Calu3 (cell line): ENCODE measurements around the gene GRIP1. TPM values are rescaled to one million over a fixed set of nuclear protein-coding genes. Genes with fewer than 3 reads are reported as not detected.

Source experiments
- BruUV-seq: library from RNA; stranded (reverse); fragments of 400-500 nt; replicated peaks from 2 replicates; lab custom pipeline; 2021; lab: Mats Ljungman, UMichigan
- CTCF ChIA-PET: fragments of 300-600 bp; sonication (Branson Sonifier 250); formaldehyde crosslinking; loops from one replicate; lab custom pipeline; 2022; ENCODE audit warnings: antibody characterized with exemption; lab: Charles Lee
- DNase-seq: peaks from one replicate; pipeline ENCODE4 v3.0.0; 2022
- H3K27ac Mint-ChIP-seq: one replicate; pipeline ENCODE4 v1.8.0; 2022; ENCODE audit warnings: mixed read lengths; ENCODE audit not compliant: unreplicated experiment
- H3K27me3 Mint-ChIP-seq: one replicate; pipeline ENCODE4 v1.8.0; 2022; ENCODE audit warnings: mixed read lengths; ENCODE audit not compliant: unreplicated experiment
- H3K36me3 Mint-ChIP-seq: one replicate; pipeline ENCODE4 v1.8.0; 2022; ENCODE audit warnings: mild to moderate bottlenecking, moderate library complexity, mixed read lengths; ENCODE audit not compliant: insufficient read depth, unreplicated experiment
- H3K4me1 Mint-ChIP-seq: one replicate; pipeline ENCODE4 v1.8.0; 2022; ENCODE audit warnings: mild to moderate bottlenecking, low read depth, mixed read lengths; ENCODE audit not compliant: unreplicated experiment
- H3K4me3 Mint-ChIP-seq: one replicate; pipeline ENCODE4 v1.8.0; 2022; ENCODE audit warnings: mild to moderate bottlenecking, low read depth, moderate library complexity, mixed read lengths; ENCODE audit not compliant: unreplicated experiment
- H3K9me3 Mint-ChIP-seq: one replicate; pipeline ENCODE4 v1.8.0; 2022; ENCODE audit warnings: low read depth, mixed read lengths; ENCODE audit not compliant: unreplicated experiment
- intact Hi-C: fragments of 100-400 bp; cut with micrococcal nuclease; formaldehyde crosslinking; loops from one replicate; pipeline ENCODE4 v1.10.0; 2022; ENCODE audit not compliant: unreplicated experiment
- total RNA-seq: library from RNA; stranded (reverse); gene quantifications from 2 replicates; pipeline ENCODE4 v1.2.3, GENCODE V29; 2022
- TF ChIP-seq, protein P1 (sequence below): fragments of 200-600 bp; IDR thresholded peaks from one replicate; pipeline ENCODE4 v1.8.0; 2022; ENCODE audit warnings: antibody characterized with exemption; ENCODE audit not compliant: unreplicated experiment

The GRIP1 gene
- total RNA-seq, 1 experiment from 2014 or later = 47.4 TPM

DNA sequence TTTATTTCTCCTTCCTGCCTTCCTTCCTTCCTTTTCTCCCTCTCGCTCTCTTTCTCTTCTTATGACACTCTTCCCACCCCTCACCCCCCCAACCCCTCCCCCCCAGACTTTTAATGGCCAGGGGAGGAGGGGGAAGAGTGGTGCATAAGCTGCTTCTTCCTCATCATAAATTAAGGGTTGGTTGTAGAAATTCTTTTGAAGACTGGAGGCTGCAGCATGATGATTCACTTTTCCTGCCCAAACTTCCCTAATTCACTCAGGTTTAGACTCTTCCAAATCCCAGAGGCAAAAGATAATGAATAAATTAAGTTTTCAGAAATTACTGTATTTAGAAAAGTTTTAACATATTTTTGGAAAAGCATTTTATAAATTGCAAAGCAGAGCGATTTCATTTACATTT lies 58.2 kb downstream of the GRIP1 start:
- Mint-ChIP-seq H3K36me3 (no peaks in the 10 kb centered on the region), H3K9me3 (no peaks in the 10 kb centered on the region), H3K27me3 (no peaks in the 10 kb centered on the region), H3K4me3 (no peak overlapping the region), H3K4me1 (peaks cover 15% of the 10 kb centered on the region), H3K27ac (no peak overlapping the region)
- intact Hi-C loops = no loop called here
- TF ChIP-seq, protein P1, sequence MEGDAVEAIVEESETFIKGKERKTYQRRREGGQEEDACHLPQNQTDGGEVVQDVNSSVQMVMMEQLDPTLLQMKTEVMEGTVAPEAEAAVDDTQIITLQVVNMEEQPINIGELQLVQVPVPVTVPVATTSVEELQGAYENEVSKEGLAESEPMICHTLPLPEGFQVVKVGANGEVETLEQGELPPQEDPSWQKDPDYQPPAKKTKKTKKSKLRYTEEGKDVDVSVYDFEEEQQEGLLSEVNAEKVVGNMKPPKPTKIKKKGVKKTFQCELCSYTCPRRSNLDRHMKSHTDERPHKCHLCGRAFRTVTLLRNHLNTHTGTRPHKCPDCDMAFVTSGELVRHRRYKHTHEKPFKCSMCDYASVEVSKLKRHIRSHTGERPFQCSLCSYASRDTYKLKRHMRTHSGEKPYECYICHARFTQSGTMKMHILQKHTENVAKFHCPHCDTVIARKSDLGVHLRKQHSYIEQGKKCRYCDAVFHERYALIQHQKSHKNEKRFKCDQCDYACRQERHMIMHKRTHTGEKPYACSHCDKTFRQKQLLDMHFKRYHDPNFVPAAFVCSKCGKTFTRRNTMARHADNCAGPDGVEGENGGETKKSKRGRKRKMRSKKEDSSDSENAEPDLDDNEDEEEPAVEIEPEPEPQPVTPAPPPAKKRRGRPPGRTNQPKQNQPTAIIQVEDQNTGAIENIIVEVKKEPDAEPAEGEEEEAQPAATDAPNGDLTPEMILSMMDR = no peak
- BruUV-seq = no TSS peak
- CTCF ChIA-PET = interaction anchor here (1.1 kb wide), 1 partner anchor 648 kb away, joined by 3 read pairs; no protein-coding TSS in a partner anchor
- DNase-seq = no peak

DNA sequence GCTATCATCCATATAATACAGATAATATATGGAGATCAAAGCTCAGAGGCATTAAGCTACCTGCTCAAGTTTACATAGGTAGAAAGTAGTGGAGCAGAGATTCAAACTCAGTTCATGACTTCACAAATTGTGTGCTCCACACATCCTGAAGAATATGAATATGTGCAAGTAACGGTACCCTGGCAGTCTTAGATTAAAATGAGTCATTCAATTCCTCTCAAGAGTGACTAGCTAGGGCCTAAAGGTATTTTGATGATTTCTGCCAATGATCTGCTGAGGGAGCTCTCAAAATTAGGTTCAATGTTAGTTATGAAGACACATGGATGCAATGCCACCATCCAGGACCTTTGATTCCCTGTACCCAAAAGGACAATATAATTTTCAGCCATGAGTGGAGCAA lies 58.9 kb downstream of the GRIP1 start:
- CTCF ChIA-PET = interaction anchor here (1.1 kb wide), 1 partner anchor 648 kb away, joined by 3 read pairs; no protein-coding TSS in a partner anchor
- TF ChIP-seq, protein P1 = no peak
- H3K27ac Mint-ChIP-seq = no peak overlapping the region
- intact Hi-C loops = no loop called here
- H3K4me1 Mint-ChIP-seq = peaks cover 15% of the 10 kb centered on the region
- no peak overlapping the region for H3K4me3 Mint-ChIP-seq
- no TSS peak for BruUV-seq
- H3K27me3 Mint-ChIP-seq = no peaks in the 10 kb centered on the region
- no peak for DNase-seq
- no peaks in the 10 kb centered on the region for H3K36me3 Mint-ChIP-seq
- H3K9me3 Mint-ChIP-seq = no peaks in the 10 kb centered on the region

DNA sequence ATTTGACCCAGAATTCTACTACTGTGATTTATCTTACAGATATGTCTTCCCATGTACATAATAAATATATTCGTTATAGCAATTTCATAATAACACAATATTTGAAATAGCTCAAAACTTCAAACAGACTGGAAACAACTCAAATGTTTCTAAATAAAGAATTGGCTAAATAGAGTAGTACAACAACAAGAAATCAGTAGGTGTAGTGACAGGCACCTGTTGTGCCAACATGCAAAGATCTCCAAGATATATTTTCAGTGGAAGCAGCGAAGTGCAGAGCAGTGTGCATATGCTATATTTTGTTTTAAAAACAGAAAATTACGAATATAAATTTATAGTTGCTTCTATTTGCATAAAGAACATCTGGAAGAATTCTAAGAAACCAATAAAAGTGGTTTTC lies 60.9 kb downstream of the GRIP1 start:
- Mint-ChIP-seq H3K9me3 (no peaks in the 10 kb centered on the region), H3K27ac (no peak overlapping the region), H3K36me3 (no peaks in the 10 kb centered on the region), H3K4me1 (peaks cover 15% of the 10 kb centered on the region), H3K4me3 (no peak overlapping the region), H3K27me3 (no peaks in the 10 kb centered on the region)
- CTCF ChIA-PET = interaction anchor here (0.6 kb wide), 1 partner anchor 15 kb away, joined by 3 read pairs; no protein-coding TSS in a partner anchor
- no TSS peak for BruUV-seq
- no peak for DNase-seq
- TF ChIP-seq, protein P1 = no peak
- intact Hi-C loops = no loop called here

DNA sequence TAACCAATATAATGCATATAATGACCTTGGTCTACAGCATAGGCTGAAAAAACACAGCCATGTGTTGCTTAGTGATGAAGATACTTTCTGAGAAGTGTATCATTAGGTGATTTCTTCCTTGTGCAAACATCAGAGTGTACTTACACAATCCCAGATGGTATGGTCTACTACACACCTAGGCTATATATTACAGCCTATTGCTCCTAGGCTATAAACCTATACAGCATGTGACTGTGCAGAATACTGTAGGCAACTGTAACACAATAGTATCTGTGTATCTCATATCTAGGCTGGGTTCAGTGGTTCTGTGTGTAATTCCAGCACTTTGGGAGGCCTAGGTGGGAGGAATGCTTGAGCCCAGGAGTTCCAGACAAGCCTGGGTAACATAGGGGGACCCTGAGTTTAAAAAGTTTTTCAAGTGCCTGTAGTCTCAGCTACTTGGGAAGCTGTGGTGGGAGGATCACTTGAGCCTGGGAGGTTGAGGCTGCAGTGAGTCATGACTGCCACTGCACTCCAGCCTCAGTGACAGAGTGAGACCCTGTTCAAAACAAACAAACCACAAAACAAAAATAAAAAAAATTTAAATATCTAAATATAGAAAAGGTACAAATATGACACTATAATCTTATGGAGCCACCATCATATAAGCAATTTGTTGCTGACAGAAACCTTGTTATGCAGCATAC lies 66.6 kb downstream of the GRIP1 start:
- BruUV-seq = no TSS peak
- H3K27me3 Mint-ChIP-seq = no peaks in the 10 kb centered on the region
- no peak overlapping the region for H3K27ac Mint-ChIP-seq
- CTCF ChIA-PET = interaction anchor here (0.6 kb wide), 1 partner anchor 1866 kb away, joined by 3 read pairs; no protein-coding TSS in a partner anchor
- no peaks in the 10 kb centered on the region for H3K9me3 Mint-ChIP-seq
- H3K4me3 Mint-ChIP-seq = no peak overlapping the region
- DNase-seq = no peak
- H3K36me3 Mint-ChIP-seq = no peaks in the 10 kb centered on the region
- intact Hi-C loops = no loop called here
- TF ChIP-seq, protein P1 = no peak
- no peaks in the 10 kb centered on the region for H3K4me1 Mint-ChIP-seq
